ENCODE data around the gene FPR2.

- TF ChIP-seq, protein P1, sequence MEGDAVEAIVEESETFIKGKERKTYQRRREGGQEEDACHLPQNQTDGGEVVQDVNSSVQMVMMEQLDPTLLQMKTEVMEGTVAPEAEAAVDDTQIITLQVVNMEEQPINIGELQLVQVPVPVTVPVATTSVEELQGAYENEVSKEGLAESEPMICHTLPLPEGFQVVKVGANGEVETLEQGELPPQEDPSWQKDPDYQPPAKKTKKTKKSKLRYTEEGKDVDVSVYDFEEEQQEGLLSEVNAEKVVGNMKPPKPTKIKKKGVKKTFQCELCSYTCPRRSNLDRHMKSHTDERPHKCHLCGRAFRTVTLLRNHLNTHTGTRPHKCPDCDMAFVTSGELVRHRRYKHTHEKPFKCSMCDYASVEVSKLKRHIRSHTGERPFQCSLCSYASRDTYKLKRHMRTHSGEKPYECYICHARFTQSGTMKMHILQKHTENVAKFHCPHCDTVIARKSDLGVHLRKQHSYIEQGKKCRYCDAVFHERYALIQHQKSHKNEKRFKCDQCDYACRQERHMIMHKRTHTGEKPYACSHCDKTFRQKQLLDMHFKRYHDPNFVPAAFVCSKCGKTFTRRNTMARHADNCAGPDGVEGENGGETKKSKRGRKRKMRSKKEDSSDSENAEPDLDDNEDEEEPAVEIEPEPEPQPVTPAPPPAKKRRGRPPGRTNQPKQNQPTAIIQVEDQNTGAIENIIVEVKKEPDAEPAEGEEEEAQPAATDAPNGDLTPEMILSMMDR (IDR thresholded peaks at IDR 0.05) = no peak
- no peak for TF ChIP-seq ZFX (IDR thresholded peaks at IDR 0.05; ENCODE audit: borderline replicate concordance)
These were observed 25.9 kb downstream of the FPR2 start for GRCh38 chr19:51786646-51787494.
